HG03039 (cell line): ENCODE data around the gene FBXO44.
A peak's percentile ranks its signal among the peaks of the same experiment; 100 is the strongest.
"Not testable (repeated sequence)": the region's sequence is repeated elsewhere in the genome, so short reads cannot be mapped to it uniquely, and the experiment has no call there.

ENCODE experiments used
- ATAC-seq: cut with Tn5 transposase; IDR thresholded peaks from one replicate; pipeline ENCODE4 v1.9.1; 2021; ENCODE audit warnings: mild to moderate bottlenecking, moderate library complexity; ENCODE audit not compliant: unreplicated experiment

Gene FBXO44

GRCh38 chr1:11654137-11654938, at the start of gene FBXO44, which contains the start of gene FBXO2:
TSS of gene FBXO44 (plus strand) at chr1:11654877. CDS start at chr1:11655836, 959 bp downstream.
TSS of gene FBXO2 (minus strand) at chr1:11654429. CDS start at chr1:11654340, 89 bp downstream.
- peak; percentile 56 for ATAC-seq

- no peak for ATAC-seq
Measured at GRCh38 chr1:11606775-11607174, 47.9 kb upstream of the FBXO44 start.

GRCh38 chr1:11608596-11609130, 46.0 kb upstream of the FBXO44 start:
- ATAC-seq, result not testable (repeated sequence)

- not testable (repeated sequence) for ATAC-seq
Measured at GRCh38 chr1:11609378-11609777, 45.3 kb upstream of the FBXO44 start.

GRCh38 chr1:11610629-11611180, 44.0 kb upstream of the FBXO44 start:
- no peak for ATAC-seq

GRCh38 chr1:11611638-11612327, 42.9 kb upstream of the FBXO44 start:
- no peak for ATAC-seq

GRCh38 chr1:11613347-11613746, 41.3 kb upstream of the FBXO44 start:
- no peak for ATAC-seq

GRCh38 chr1:11615090-11615489, 39.6 kb upstream of the FBXO44 start:
- ATAC-seq, result no peak

- no peak for ATAC-seq
Measured at GRCh38 chr1:11616766-11617165, 37.9 kb upstream of the FBXO44 start.

GRCh38 chr1:11617314-11617713, 37.4 kb upstream of the FBXO44 start:
- no peak for ATAC-seq

- no peak for ATAC-seq
Measured at GRCh38 chr1:11617741-11618140, 36.9 kb upstream of the FBXO44 start.

GRCh38 chr1:11620405-11620804, 34.3 kb upstream of the FBXO44 start:
- no peak for ATAC-seq

- ATAC-seq, result no peak
Measured at GRCh38 chr1:11620924-11621323, 33.8 kb upstream of the FBXO44 start.

GRCh38 chr1:11622398-11622797, 32.3 kb upstream of the FBXO44 start:
- ATAC-seq, result no peak

- ATAC-seq, result no peak
Measured at GRCh38 chr1:11623702-11624101, 31.0 kb upstream of the FBXO44 start.

- no peak for ATAC-seq
Measured at GRCh38 chr1:11626551-11626950, 28.1 kb upstream of the FBXO44 start.

GRCh38 chr1:11628767-11629166, 25.9 kb upstream of the FBXO44 start:
- ATAC-seq, result no peak

- no peak for ATAC-seq
Measured at GRCh38 chr1:11629184-11630016, 25.3 kb upstream of the FBXO44 start.

- no peak for ATAC-seq
Measured at GRCh38 chr1:11634365-11635192, 20.1 kb upstream of the FBXO44 start.

- ATAC-seq, result no peak
Measured at GRCh38 chr1:11638121-11638520, 16.6 kb upstream of the FBXO44 start.
